Mesodermal cell (in vitro differentiated cells): ENCODE data around the gene COQ8A.

Source experiments
- H3K27ac ChIP-seq: 2 replicates; pipeline ENCODE4 v1.7.0; 2013; ENCODE audit warnings: mild to moderate bottlenecking, low read depth, low read length, moderate library complexity; ENCODE audit not compliant: severe bottlenecking
- H3K36me3 ChIP-seq: 2 replicates; pipeline ENCODE4 v1.7.1; 2013; ENCODE audit warnings: mild to moderate bottlenecking, low read length, moderate library complexity; ENCODE audit not compliant: control insufficient read depth, insufficient read depth
- H3K4me1 ChIP-seq: one replicate; pipeline ENCODE4 v1.7.1; 2013; ENCODE audit warnings: mild to moderate bottlenecking, low read length; ENCODE audit not compliant: insufficient read depth, control insufficient read depth, poor library complexity, severe bottlenecking
- H3K4me3 ChIP-seq: 2 replicates; pipeline ENCODE4 v1.7.0; 2013; ENCODE audit warnings: low read length, control low read depth, mild to moderate bottlenecking; ENCODE audit not compliant: insufficient read depth, poor library complexity, severe bottlenecking; ENCODE audit errors: extremely low read depth
- H3K9me3 ChIP-seq: 2 replicates; pipeline ENCODE4 v1.7.1; 2013; ENCODE audit warnings: mild to moderate bottlenecking, low read length, moderate library complexity; ENCODE audit not compliant: control insufficient read depth
- WGBS, 2 experiments: methylation state at CpG; one replicate each; pipeline ENCODE4 v1.1.5; 2013; ENCODE audit warnings: missing lambda C conversion rate in 2 of 2; ENCODE audit not compliant: insufficient coverage in 2 of 2; 5-methylcytosine and 5-hydroxymethylcytosine counted together

The COQ8A gene

GRCh38 chr1:227032396-227032795 lies 92.3 kb downstream of the COQ8A start:
- Histone ChIP-seq H3K36me3 (peaks cover 37% of the 10 kb centered on the region), H3K4me3 (no peak overlapping the region), H3K4me1 (no peaks in the 10 kb centered on the region), H3K27ac (no peak overlapping the region), H3K9me3 (no peaks in the 10 kb centered on the region)
- 90 to 100% methylated on average over 2 of the region's 3 CpGs for WGBS, 2 experiments

GRCh38 chr1:227033880-227034279 lies 93.8 kb downstream of the COQ8A start:
- WGBS, 2 experiments: 93 to 100% methylated on average over 2 of the region's 2 CpGs

GRCh38 chr1:227035316-227035715 lies 95.2 kb downstream of the COQ8A start:
- H3K4me1 ChIP-seq: no peaks in the 10 kb centered on the region
- peaks cover 26% of the 10 kb centered on the region for H3K36me3 ChIP-seq
- H3K4me3 ChIP-seq: no peak overlapping the region
- no CpG with 5 or more reads among the region's 2 CpGs for WGBS, 2 experiments
- H3K9me3 ChIP-seq: no peaks in the 10 kb centered on the region
- H3K27ac ChIP-seq: no peak overlapping the region

More at GRCh38 chr1:227033880-227034279, 93.8 kb downstream of the COQ8A start:
- Histone ChIP-seq H3K27ac (no peak overlapping the region), H3K9me3 (no peaks in the 10 kb centered on the region), H3K4me3 (no peak overlapping the region), H3K4me1 (no peaks in the 10 kb centered on the region), H3K36me3 (peaks cover 29% of the 10 kb centered on the region)

GRCh38 chr1:227037121-227037520 lies 97.0 kb downstream of the COQ8A start:
- Histone ChIP-seq H3K27ac (no peak overlapping the region), H3K4me3 (no peak overlapping the region), H3K9me3 (no peaks in the 10 kb centered on the region), H3K4me1 (no peaks in the 10 kb centered on the region), H3K36me3 (peaks cover 25% of the 10 kb centered on the region)
- WGBS, 2 experiments: 87 to 90% methylated on average over 1 of the region's 1 CpG
